NCI-H748 (cell line): ENCODE measurements around the gene DGCR2.
"Not testable (repeated sequence)": the region's sequence is repeated elsewhere in the genome, so short reads cannot be mapped to it uniquely, and the experiment has no call there.

Experiments used
- DNase-seq: peaks from one replicate; lab custom pipeline; 2025; ENCODE audit not compliant: unreplicated experiment; lab: John Stamatoyannopoulos, UW

DGCR2 gene

GRCh38 chr22:19061471-19062138 is 60.6 kb downstream of the DGCR2 start:
- DNase-seq = no peak

DNA sequence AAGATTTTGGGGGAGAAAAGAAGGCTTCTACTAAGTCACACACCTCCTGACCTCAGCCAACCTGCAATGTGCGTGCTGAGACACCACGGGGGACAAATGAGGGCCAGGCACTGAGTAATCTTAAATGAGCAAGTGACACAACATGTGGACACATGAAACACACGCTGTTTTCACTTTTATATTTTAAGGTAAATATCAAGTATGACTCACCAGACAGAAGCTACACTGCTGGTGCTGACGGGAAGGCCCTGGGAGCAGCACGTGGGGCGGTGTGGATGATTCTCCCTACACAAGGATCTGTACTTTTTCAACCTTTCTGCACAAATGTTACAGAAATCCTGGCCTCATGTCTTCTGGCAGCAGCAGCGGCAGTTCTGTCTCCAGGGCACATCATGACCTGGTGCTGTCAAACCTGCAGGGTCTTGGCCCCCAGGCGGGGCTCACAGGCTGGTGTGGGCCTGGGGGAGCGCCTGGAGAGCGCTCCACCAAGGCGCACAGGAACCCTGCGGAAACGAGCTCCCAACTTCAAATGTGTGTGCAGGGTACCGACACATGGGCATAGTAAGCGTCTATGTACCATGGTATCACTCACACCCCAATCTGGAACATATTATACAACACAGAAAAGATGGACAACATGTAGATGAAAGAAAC is 61.7 kb downstream of the DGCR2 start:
- no peak for DNase-seq

GRCh38 chr22:19059481-19060278 is 62.5 kb downstream of the DGCR2 start:
- no peak for DNase-seq

DNA sequence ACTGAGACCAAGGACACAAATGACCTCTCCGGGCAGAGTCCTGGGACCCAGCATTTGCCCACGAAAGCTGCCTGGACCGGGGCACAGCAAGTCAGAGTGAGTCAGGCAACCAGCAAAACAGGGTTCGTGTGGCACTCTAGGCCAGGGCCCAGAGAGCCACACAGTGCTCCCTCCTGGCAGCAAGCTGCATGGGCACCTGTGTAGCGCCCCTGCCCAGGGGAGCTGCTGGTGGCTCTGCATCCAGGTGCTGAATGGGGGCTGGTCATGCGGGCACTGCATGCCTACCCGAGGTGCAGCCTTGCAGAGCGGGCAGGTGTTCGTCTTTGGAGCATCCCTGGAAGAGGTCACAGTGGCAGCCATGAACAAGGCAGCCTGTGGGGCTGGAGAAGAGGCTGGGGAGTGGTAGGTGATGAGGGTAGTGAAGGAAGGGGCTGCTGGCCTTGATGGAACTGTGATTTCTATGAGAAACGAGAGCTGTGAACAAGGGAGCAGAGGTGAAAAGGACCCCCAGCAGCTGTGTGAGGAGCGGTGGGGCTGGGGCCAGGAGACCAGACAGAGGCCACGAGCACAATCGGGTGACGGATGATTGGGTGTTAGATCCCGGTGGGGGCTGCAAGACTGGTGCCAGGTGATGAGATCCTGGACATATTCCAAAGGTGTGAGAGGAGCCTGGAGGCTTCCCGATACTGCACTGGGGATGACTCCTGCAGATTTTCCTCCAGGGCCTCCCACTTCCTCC is 63.3 kb downstream of the DGCR2 start:
- DNase-seq = no peak

- no peak for DNase-seq
Observed at GRCh38 chr22:19057999-19058491, 64.2 kb downstream of the DGCR2 start.

DNA sequence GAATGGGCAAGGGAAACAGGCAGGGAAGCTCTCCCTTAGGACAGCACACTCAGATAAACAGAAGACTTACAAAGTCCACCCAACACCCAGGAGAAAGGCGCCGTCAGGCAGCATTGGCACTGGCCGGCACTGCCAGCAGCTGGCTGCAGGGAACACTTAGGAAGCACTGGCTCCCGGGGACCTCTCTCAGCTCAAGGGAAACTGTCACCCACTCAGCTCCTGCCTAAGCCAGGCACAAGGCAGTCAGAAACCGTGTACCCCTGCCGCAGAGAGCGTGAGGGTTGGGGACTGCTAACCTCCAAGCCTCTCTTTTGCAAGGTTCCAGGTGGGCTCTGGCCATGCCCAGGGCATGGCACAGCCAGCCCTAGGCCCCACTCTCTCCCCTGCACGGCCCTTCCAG is 64.7 kb downstream of the DGCR2 start:
- DNase-seq = no peak

- no peak for DNase-seq
Observed at GRCh38 chr22:19056951-19057401, 65.2 kb downstream of the DGCR2 start.

GRCh38 chr22:19055801-19056200 is 66.4 kb downstream of the DGCR2 start:
- DNase-seq = no peak

DNA sequence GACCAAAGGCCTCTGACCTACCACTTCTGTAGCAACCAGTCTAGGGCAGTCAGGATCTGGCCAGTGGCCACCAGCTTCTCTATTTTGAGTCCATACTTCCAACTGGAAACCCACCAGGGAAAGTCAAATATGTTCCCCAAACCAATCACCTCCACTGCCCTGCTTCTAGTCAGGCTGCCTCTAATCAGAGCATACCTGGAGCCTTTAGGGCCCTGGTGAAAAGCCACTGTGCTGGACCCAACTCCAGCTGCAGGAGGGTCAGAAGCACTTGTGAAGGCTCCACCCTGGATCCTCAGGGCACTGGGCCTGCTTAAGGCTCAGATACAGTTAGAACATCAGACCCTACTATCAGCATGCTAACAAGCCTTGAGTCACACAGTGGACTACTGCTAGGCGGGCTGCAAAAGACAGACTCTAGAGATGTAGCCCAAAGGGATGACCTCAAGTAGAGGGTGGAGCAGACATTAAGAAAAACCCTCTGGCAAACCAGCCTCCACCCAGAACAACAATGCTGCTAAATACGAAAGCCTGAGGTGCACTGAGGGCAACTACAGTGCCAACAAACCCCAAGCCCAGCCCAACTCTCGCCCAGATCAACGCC is 69.2 kb downstream of the DGCR2 start:
- no peak for DNase-seq

DNA sequence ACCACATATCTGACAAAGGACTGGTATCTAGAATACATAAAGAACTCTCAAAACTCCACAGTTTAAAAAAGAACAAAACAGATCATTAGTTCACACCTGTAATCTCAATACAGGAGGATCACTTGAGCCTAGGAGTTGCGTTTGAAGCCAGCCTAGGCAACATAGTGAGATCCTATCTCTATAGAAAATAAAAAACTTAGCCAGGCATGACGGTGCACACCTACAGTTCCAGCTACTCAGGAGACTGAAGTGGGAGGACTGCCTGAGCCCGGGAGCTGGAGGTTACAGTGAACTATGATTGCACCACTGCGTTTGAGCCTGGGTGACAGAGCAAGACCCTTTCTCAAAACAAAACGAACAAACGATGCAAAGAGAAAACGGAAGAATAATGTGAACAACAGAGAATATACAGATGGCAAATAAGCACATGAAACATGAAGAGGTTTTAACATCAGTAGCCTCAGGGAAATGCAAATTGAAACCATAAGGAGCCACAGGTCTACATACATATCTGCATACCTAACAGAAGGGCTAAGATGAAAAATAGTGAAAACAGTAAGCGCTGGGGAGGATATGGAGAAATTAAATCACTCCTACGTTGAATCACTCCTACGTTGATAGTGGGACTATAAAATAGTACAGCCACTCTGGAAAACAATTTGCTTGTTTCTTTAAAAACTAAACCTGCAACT is 70.7 kb downstream of the DGCR2 start:
- DNase-seq = no peak

- DNase-seq = not testable (repeated sequence)
Observed at GRCh38 chr22:19050847-19051246, 71.4 kb downstream of the DGCR2 start.

- DNase-seq = no peak
Observed at GRCh38 chr22:19050117-19050516, 72.1 kb downstream of the DGCR2 start.

- no peak for DNase-seq
Observed at GRCh38 chr22:19048531-19048930, 73.7 kb downstream of the DGCR2 start.

DNA sequence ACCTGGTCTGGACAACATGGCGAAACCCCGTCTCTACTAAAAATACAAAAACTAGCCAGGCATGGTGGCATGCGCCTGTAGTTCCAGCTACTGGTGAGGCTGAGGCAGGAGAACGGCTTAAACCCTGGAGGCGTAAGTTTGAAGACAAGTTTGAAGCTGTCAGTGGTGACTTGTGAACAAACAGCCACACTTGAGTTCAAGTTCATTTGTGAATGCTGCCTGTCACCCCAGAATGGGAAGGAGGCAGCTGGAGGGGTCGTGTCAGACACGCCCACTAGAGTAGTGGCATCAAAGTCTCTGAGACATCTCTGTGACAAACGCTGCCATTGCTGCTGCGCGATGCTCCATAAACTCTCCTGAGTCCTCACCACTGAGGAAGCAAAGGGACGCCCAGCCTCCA is 74.2 kb downstream of the DGCR2 start:
- no peak for DNase-seq

DNA sequence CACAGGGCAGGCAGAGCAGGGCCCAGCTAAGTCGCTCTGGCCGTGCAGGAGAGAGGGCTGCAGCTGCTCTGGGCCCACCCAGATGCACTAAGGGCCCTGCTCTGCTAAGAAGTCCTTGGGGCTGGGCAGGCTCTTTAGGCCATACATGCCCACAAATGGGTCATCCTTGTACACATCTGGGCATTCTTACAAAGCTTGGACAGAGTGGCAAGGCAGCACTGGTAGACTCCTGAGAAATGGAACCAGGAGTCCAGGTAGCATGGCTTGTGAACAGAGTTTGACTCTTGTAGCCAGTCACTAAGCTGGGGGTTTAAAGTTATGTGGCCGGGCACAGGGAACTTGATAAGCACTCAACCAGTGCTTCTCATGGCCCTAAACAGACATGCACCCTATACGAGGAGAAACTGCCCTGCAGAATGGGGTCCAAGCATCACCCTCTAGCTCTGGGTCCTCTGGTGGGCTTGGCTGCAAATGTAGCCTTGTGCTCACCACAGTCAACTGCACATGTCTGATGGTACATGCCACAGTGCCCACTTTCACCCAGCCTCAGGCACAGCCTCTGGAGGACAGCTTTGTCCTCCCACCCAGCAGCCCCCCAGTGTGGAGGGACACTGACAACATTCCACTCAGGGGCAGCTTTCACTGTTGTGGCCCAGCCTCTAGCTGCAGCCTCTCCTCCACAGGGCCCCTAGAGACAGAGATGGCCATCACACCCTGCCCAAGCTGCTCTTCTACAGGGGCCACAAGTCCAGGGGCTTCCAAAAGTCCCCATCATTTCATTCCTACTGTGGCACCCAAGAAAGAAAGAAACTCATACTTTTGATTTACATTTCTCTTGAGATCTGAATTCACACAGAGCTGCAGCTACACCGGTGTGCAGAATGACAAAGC is 75.2 kb downstream of the DGCR2 start:
- no peak for DNase-seq

DNA sequence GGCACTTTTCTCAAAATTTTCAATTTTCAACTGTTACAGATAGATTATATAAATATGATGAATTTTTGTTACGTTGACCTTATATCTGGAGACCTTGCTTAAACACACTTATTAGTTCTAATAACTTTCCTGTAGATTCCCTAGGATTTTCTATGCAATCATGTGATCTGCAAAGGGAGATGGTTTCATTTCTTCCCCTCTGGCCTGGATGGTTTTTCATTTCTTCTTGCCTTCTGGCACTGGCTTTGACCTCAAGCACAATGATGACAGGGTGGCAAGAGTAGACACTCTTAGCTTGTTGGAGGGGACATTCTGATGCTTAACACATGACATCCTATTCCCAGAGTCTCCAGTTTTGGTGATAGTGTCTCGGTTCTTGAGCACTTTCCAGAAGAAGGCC is 75.9 kb downstream of the DGCR2 start:
- no peak for DNase-seq

- DNase-seq = no peak
Observed at GRCh38 chr22:19045094-19045493, 77.1 kb downstream of the DGCR2 start.

GRCh38 chr22:19044381-19044780 is 77.8 kb downstream of the DGCR2 start:
- DNase-seq = no peak
